Cardiac muscle cell (in vitro differentiated cells and primary cell): ENCODE data around the gene ZFP90. TPM values are rescaled to one million over a fixed set of nuclear protein-coding genes. Genes with fewer than 3 reads are reported as not detected.
"Not testable (repeated sequence)": the region's sequence is repeated elsewhere in the genome, so short reads cannot be mapped to it uniquely, and the experiment has no call there.

Experiments
- DNase-seq, 2 donors: peaks; one replicate each; pipeline versions ENCODE4 v3.0.0 to v3.0.0-alpha.2; 2010 to 2017; ENCODE audit warnings: low read depth in 1 of 2, low spot score in 1 of 2
- H3K27ac ChIP-seq: fragments of 200-600 bp; sonication (generic); 2 replicates; pipeline ENCODE4 v1.5.1; 2016
- H3K27me3 ChIP-seq: fragments of 200-600 bp; sonication (generic); 2 replicates; pipeline ENCODE4 v1.6.0; 2016; ENCODE audit warnings: control low read depth
- H3K36me3 ChIP-seq: fragments of 200-600 bp; sonication (generic); 2 replicates; pipeline ENCODE4 v1.5.1; 2016; ENCODE audit warnings: control low read depth
- H3K4me1 ChIP-seq: fragments of 200-600 bp; sonication (generic); 2 replicates; pipeline ENCODE4 v1.8.1; 2017; ENCODE audit warnings: low read depth, mild to moderate bottlenecking, mixed run types
- H3K4me3 ChIP-seq: fragments of 200-600 bp; sonication (generic); 2 replicates; pipeline ENCODE4 v1.5.1; 2016; ENCODE audit warnings: mild to moderate bottlenecking
- H3K9me3 ChIP-seq: fragments of 200-600 bp; sonication (generic); 2 replicates; pipeline ENCODE4 v1.5.1; 2017; ENCODE audit warnings: low read depth, mild to moderate bottlenecking, control low read depth
- polyA plus RNA-seq: library from polyadenylated mRNA; unstranded; fragments of >200 nt; fragmentation: Nextera tagmentation; extraction: Ambion mirVana; gene quantifications from 2 replicates; pipeline ENCODE4 v1.2.1, GENCODE V29; 2016
- total RNA-seq: library from RNA; depleted of rRNA; stranded (reverse); fragments of >200 nt; gene quantifications from 2 replicates; pipeline ENCODE4 v1.2.3, GENCODE V29; 2016
- TF ChIP-seq, protein P1 (sequence below): IDR thresholded peaks from 2 replicates; pipeline ENCODE4 v1.5.1; 2012; ENCODE audit warnings: low read depth, mild to moderate bottlenecking, low read length

Gene ZFP90
- total and polyA plus RNA-seq, 2 experiments from 2014 or later, result 29.1 to 69.3 TPM

DNA sequence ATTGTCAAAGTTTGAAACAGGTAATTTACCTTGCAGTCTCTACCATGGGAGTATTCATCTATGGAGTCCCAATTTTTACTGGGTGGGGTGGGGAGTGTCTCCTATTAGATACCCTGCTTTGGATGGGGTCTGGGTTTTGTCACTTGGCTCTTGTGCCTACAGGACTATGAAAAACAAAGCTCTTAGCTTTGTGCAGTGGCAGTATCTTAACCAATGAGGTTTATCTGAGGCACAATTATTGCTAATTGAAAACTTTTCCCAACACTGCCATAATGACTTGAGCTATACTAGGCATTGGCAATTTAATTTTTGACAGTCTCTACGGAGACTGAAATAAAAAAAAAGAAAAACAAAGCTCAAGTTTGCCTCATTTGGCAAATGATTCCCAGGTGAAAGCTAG, 3.8 kb upstream of the ZFP90 start:
- Histone ChIP-seq H3K4me1 (no peaks in the 10 kb centered on the region), H3K27ac (no peak overlapping the region), H3K4me3 (no peak overlapping the region), H3K27me3 (no peaks in the 10 kb centered on the region), H3K9me3 (no peaks in the 10 kb centered on the region), H3K36me3 (peaks cover 3% of the 10 kb centered on the region)
- DNase-seq, result no peak
- TF ChIP-seq, protein P1, sequence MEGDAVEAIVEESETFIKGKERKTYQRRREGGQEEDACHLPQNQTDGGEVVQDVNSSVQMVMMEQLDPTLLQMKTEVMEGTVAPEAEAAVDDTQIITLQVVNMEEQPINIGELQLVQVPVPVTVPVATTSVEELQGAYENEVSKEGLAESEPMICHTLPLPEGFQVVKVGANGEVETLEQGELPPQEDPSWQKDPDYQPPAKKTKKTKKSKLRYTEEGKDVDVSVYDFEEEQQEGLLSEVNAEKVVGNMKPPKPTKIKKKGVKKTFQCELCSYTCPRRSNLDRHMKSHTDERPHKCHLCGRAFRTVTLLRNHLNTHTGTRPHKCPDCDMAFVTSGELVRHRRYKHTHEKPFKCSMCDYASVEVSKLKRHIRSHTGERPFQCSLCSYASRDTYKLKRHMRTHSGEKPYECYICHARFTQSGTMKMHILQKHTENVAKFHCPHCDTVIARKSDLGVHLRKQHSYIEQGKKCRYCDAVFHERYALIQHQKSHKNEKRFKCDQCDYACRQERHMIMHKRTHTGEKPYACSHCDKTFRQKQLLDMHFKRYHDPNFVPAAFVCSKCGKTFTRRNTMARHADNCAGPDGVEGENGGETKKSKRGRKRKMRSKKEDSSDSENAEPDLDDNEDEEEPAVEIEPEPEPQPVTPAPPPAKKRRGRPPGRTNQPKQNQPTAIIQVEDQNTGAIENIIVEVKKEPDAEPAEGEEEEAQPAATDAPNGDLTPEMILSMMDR, result no peak

DNA sequence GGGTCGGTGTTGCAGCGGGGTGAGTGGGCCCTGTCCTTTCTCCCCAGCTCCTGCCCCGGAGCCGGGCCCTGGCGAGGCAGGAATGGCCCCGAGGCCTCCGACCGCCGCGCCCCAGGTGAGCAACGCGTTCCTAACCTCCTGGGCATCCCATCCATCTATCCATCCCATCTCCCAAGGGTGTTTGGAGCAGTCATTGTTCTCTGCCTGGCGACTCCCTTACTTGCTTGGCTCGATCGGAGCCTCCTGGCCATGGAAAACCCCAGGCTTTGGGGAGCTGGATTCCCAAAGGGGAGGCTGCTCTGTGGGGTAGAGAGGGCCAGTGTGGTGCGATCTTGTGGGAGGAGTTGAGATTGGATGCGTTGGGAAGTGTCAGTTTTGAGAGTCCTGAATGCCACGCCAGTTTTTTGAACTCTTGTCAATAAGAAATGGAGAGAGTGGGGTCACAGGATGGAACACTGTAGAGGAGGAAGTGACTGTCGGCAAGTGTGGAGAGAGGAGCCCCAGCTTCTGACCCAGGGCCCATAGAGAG, 684 bp downstream of the ZFP90 start:
- Histone ChIP-seq H3K9me3 (no peaks in the 10 kb centered on the region), H3K4me3 (peak overlapping the region; percentile 81), H3K36me3 (no peaks in the 10 kb centered on the region), H3K4me1 (no peaks in the 10 kb centered on the region), H3K27ac (no peak overlapping the region), H3K27me3 (no peaks in the 10 kb centered on the region)
- TF ChIP-seq, protein P1, result no peak
- peak in 1 of 2 donors; percentile 19 for DNase-seq

DNA sequence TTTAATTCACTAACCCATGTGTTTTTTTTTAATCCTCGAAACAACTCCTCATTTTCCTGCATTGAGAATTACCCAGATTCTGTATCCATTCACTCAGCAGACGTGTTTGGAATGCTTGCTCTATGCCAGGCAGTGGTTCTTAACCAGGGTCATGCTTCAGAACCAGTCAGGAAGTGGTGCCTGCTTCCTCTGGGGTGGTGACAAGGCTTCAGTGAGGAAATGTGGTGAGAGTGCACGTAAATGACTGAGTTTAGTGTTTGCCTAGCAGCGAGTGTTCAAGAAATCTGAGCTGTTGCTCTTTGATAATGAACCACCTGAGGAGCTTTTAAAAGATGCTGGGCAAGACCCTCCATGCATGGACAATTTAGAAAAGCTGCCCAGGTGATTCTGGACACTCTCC, 9.9 kb downstream of the ZFP90 start:
- H3K9me3 ChIP-seq, result no peaks in the 10 kb centered on the region
- H3K36me3 ChIP-seq, result peaks cover 32% of the 10 kb centered on the region
- DNase-seq, result no peak
- TF ChIP-seq, protein P1, result no peak
- H3K27me3 ChIP-seq, result no peaks in the 10 kb centered on the region
- no peaks in the 10 kb centered on the region for H3K4me1 ChIP-seq
- H3K4me3 ChIP-seq, result no peak overlapping the region
- no peak overlapping the region for H3K27ac ChIP-seq

GRCh38 chr16:68553186-68553585, 14.1 kb downstream of the ZFP90 start:
- TF ChIP-seq, protein P1, result no peak
- DNase-seq, result no peak
- Histone ChIP-seq H3K27ac (no peak overlapping the region), H3K4me3 (no peak overlapping the region), H3K9me3 (no peaks in the 10 kb centered on the region), H3K36me3 (peaks cover 18% of the 10 kb centered on the region), H3K27me3 (no peaks in the 10 kb centered on the region), H3K4me1 (no peaks in the 10 kb centered on the region)

DNA sequence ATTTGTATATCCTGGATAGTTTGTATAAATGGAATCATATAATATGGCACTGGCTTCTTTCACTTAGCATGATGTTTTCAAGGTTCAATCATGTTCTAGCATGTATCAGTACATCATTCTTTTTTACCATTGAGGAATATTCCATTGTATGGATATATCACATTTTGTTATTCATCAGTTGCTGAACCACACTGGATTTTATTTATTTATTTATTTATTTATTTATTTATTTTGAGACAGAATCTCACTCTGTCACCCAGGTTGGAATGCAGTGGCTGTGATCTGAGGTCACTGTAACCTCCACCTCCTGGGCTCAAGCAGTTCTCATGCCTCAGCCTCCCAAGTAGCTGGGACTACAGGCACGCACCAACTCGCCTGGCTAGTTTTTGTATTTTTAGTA, 21.2 kb downstream of the ZFP90 start:
- not testable (repeated sequence) for H3K4me1 ChIP-seq, H3K27me3 ChIP-seq, DNase-seq, H3K4me3 ChIP-seq, H3K27ac ChIP-seq
- Histone ChIP-seq H3K36me3 (peaks cover 56% of the 10 kb centered on the region), H3K9me3 (peaks cover 32% of the 10 kb centered on the region)

DNA sequence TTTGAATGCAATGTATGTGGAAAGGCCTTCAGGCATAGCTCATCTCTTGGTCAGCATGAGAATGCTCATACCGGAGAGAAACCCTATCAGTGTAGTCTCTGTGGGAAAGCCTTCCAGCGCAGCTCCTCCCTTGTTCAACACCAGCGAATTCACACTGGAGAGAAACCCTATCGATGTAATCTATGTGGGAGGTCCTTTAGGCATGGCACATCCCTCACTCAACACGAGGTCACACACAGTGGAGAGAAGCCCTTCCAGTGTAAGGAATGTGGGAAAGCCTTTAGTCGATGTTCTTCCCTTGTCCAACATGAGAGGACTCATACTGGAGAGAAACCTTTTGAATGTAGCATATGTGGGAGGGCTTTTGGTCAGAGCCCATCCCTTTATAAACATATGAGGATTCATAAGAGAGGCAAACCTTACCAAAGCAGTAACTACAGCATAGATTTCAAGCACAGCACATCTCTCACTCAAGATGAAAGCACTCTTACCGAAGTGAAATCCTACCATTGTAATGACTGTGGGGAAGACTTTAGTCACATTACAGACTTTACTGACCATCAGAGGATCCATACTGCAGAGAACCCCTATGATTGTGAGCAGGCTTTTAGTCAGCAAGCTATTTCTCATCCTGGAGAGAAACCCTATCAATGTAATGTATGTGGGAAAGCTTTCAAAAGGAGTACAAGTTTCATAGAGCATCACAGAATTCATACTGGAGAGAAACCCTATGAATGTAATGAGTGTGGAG, 24.7 kb downstream of the ZFP90 start:
- Histone ChIP-seq H3K27me3 (no peaks in the 10 kb centered on the region), H3K27ac (no peak overlapping the region), H3K36me3 (peaks cover 44% of the 10 kb centered on the region), H3K4me1 (no peaks in the 10 kb centered on the region), H3K9me3 (peaks cover 43% of the 10 kb centered on the region), H3K4me3 (no peak overlapping the region)
- DNase-seq, result no peak
- TF ChIP-seq, protein P1, result no peak
